ENCODE data around the gene BDP1.
"Not testable (repeated sequence)": the region's sequence is repeated elsewhere in the genome, so short reads cannot be mapped to it uniquely, and the experiment has no call there.

Gene BDP1

GRCh38 chr5:71571811-71572210 lies 116.4 kb downstream of the BDP1 start:
- not testable (repeated sequence) for DNase-seq

- no peak for DNase-seq
These were observed 118.1 kb downstream of the BDP1 start for GRCh38 chr5:71573591-71573990.

GRCh38 chr5:71575588-71575987 lies 120.1 kb downstream of the BDP1 start:
- DNase-seq, result not testable (repeated sequence)

- no peak for DNase-seq
These were observed 120.8 kb downstream of the BDP1 start for GRCh38 chr5:71576241-71576640.

- not testable (repeated sequence) for DNase-seq
These were observed 122.4 kb downstream of the BDP1 start for GRCh38 chr5:71577839-71578238.

- no peak for DNase-seq
These were observed 127.6 kb downstream of the BDP1 start for GRCh38 chr5:71582945-71583584.

GRCh38 chr5:71586052-71586940 lies 130.8 kb downstream of the BDP1 start:
- peak; percentile 62 for DNase-seq

GRCh38 chr5:71586941-71587765 lies 131.7 kb downstream of the BDP1 start, which contains the start of gene MCCC2:
MCCC2 (plus strand) TSS chr5:71587340; CDS start chr5:71587426, 86 bp downstream.
- DNase-seq, result peak; percentile 91

- no peak for DNase-seq
These were observed 132.5 kb downstream of the BDP1 start for GRCh38 chr5:71587766-71588532.

GRCh38 chr5:71588533-71588885 lies 133.1 kb downstream of the BDP1 start:
- no peak for DNase-seq

- DNase-seq, result no peak
These were observed 134.5 kb downstream of the BDP1 start for GRCh38 chr5:71589903-71590302.

GRCh38 chr5:71591100-71591499 lies 135.6 kb downstream of the BDP1 start:
- no peak for DNase-seq

GRCh38 chr5:71596169-71596568 lies 140.7 kb downstream of the BDP1 start:
- DNase-seq, result no peak

- DNase-seq, result no peak
These were observed 141.6 kb downstream of the BDP1 start for GRCh38 chr5:71597001-71597400.

GRCh38 chr5:71600783-71601182 lies 145.3 kb downstream of the BDP1 start:
- DNase-seq, result no peak

GRCh38 chr5:71601222-71602026 lies 146.0 kb downstream of the BDP1 start:
- peak; percentile 78 for DNase-seq

- not testable (repeated sequence) for DNase-seq
These were observed 154.5 kb downstream of the BDP1 start for GRCh38 chr5:71609916-71610315.

GRCh38 chr5:71615809-71616208 lies 160.4 kb downstream of the BDP1 start:
- no peak for DNase-seq

All from T1000 (cell line).